ENCODE data around the gene TTPAL.

GRCh38 chr20:44526129-44526528, 50.5 kb downstream of the TTPAL start:
- TF ChIP-seq CTCF (IDR thresholded peaks at IDR 0.05) (no peak), POLR2AphosphoS5 (IDR thresholded peaks at IDR 0.05) (no peak), POLR2A (IDR thresholded peaks at IDR 0.05) (no peak)

All from gastroesophageal sphincter (tissue), 3 donors.